Keratinocyte (primary cell): ENCODE data around the gene ZBTB45.

Experiments
- CTCF ChIP-seq, 3 experiments: IDR thresholded peaks in 1 of 3; conservative IDR thresholded peaks in 1 of 3; optimal IDR thresholded peaks in 1 of 3; 2 replicates in 2 of 3; 3 replicates in 1 of 3; pipeline versions ENCODE3 to v1.5.1; 2011; ENCODE audit warnings: low read length in 3 of 3, mild to moderate bottlenecking in 3 of 3, moderate library complexity in 2 of 3, control low read depth in 1 of 3, inconsistent platforms in 1 of 3; ENCODE audit not compliant: insufficient read depth in 2 of 3; ENCODE audit errors: extremely low read depth in 1 of 3
- EZH2 ChIP-seq: IDR thresholded peaks from one replicate; pipeline ENCODE4 v1.6.1; 2012; ENCODE audit warnings: inconsistent platforms, mild to moderate bottlenecking, low read length, moderate library complexity

DNA sequence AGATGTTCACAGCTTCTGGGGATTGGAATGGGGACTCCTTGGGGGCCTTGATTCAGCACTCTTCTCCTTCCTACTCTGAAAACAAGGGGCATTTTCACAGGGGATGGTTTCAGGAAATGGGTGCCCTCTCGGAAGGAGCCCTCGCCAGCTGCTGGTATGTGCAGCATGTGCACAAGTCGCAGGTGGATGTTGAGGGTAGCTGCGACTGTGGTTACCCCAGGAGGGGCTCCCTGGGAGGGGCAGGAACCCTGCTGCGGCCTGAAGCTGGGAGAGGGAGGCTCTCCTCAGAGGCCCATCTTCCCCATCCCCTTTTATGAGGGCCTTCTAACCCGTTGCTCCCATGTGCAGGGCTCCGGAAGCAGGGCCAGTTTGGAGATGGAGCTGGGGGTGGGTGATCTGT is 37.2 kb downstream of the ZBTB45 start:
- TF ChIP-seq CTCF (optimal IDR thresholded peaks at IDR 0.05 in 1 of 3, IDR thresholded peaks at IDR 0.05 in 1 of 3, conservative IDR thresholded peaks at IDR 0.05 in 1 of 3; ENCODE audit: extremely low read depth in 1 of 3, insufficient read depth in 2 of 3, low read length in 3 of 3) = no peak
- TF ChIP-seq EZH2 = no peak
